HL-60 (cell line): ENCODE measurements around the gene MIER1.

Source experiments
- GABPA ChIP-seq: IDR thresholded peaks from 2 replicates; pipeline ENCODE4 v1.6.1; 2012; ENCODE audit warnings: low read depth
- POLR2AphosphoS5 ChIP-seq: IDR thresholded peaks from 2 replicates; pipeline ENCODE4 v1.6.1; 2012; ENCODE audit warnings: low read depth
- TF ChIP-seq, protein P1 (sequence below): IDR thresholded peaks from one replicate; pipeline ENCODE4 v1.5.1; 2011; ENCODE audit warnings: low read length, control low read depth, inconsistent platforms; ENCODE audit not compliant: insufficient read depth
- TF ChIP-seq, protein P2 (sequence below): IDR thresholded peaks from 2 replicates; pipeline ENCODE4 v1.6.1; 2012; ENCODE audit warnings: low read depth; ENCODE audit not compliant: insufficient replicate concordance

DNA sequence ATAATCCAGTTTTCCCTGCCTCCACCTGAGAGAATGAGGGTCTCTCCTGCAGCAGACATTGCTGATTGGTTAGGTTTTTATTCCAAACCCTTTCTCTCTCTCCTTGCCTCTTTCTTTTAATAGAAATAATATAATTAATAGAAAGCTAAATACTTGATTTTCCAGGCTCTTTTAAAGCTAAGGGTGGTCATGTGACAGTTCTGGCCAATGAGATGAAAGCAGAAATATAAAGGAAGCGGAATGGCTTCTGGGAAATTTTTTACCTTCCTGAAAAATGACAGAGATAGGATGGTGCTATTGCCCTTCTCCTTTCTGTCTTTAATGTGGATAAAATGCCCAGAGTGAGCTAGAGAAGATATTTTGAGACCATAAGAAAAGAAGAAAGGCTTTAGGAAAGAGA lies 35.8 kb upstream of the MIER1 start:
- TF ChIP-seq, protein P1, sequence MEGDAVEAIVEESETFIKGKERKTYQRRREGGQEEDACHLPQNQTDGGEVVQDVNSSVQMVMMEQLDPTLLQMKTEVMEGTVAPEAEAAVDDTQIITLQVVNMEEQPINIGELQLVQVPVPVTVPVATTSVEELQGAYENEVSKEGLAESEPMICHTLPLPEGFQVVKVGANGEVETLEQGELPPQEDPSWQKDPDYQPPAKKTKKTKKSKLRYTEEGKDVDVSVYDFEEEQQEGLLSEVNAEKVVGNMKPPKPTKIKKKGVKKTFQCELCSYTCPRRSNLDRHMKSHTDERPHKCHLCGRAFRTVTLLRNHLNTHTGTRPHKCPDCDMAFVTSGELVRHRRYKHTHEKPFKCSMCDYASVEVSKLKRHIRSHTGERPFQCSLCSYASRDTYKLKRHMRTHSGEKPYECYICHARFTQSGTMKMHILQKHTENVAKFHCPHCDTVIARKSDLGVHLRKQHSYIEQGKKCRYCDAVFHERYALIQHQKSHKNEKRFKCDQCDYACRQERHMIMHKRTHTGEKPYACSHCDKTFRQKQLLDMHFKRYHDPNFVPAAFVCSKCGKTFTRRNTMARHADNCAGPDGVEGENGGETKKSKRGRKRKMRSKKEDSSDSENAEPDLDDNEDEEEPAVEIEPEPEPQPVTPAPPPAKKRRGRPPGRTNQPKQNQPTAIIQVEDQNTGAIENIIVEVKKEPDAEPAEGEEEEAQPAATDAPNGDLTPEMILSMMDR: no peak
- TF ChIP-seq, protein P2, sequence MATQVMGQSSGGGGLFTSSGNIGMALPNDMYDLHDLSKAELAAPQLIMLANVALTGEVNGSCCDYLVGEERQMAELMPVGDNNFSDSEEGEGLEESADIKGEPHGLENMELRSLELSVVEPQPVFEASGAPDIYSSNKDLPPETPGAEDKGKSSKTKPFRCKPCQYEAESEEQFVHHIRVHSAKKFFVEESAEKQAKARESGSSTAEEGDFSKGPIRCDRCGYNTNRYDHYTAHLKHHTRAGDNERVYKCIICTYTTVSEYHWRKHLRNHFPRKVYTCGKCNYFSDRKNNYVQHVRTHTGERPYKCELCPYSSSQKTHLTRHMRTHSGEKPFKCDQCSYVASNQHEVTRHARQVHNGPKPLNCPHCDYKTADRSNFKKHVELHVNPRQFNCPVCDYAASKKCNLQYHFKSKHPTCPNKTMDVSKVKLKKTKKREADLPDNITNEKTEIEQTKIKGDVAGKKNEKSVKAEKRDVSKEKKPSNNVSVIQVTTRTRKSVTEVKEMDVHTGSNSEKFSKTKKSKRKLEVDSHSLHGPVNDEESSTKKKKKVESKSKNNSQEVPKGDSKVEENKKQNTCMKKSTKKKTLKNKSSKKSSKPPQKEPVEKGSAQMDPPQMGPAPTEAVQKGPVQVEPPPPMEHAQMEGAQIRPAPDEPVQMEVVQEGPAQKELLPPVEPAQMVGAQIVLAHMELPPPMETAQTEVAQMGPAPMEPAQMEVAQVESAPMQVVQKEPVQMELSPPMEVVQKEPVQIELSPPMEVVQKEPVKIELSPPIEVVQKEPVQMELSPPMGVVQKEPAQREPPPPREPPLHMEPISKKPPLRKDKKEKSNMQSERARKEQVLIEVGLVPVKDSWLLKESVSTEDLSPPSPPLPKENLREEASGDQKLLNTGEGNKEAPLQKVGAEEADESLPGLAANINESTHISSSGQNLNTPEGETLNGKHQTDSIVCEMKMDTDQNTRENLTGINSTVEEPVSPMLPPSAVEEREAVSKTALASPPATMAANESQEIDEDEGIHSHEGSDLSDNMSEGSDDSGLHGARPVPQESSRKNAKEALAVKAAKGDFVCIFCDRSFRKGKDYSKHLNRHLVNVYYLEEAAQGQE: no peak
- no peak for TF ChIP-seq POLR2AphosphoS5
- TF ChIP-seq GABPA: no peak
